Mesenchymal stem cell (in vitro differentiated cells and primary cell): ENCODE results near the gene BCO2.

Experiments used
- DNase-seq: peaks from one replicate; pipeline ENCODE4 v3.0.0-alpha.2; 2013
- H2AFZ ChIP-seq: one replicate; pipeline ENCODE4 v1.6.1; 2013; ENCODE audit warnings: low read depth, mild to moderate bottlenecking, control low read depth, inconsistent platforms, low read length, moderate library complexity
- H2AK5ac ChIP-seq: 2 replicates; pipeline ENCODE4 v1.6.1; 2013; ENCODE audit warnings: low read length, moderate library complexity, mild to moderate bottlenecking, inconsistent platforms; ENCODE audit not compliant: severe bottlenecking
- H2BK120ac ChIP-seq: one replicate; pipeline ENCODE4 v1.6.1; 2013; ENCODE audit warnings: low read depth, mild to moderate bottlenecking, inconsistent platforms, low read length, moderate library complexity
- H2BK12ac ChIP-seq, 2 experiments: one replicate each; pipeline ENCODE4 v1.6.1; 2013; ENCODE audit warnings: inconsistent platforms in 2 of 2, low read length in 2 of 2, mild to moderate bottlenecking in 2 of 2, moderate library complexity in 2 of 2, control low read depth in 1 of 2
- H2BK15ac ChIP-seq: one replicate; pipeline ENCODE4 v1.6.1; 2013; ENCODE audit warnings: mild to moderate bottlenecking, low read depth, inconsistent platforms; ENCODE audit not compliant: poor library complexity, severe bottlenecking
- H2BK5ac ChIP-seq: 2 replicates; pipeline ENCODE4 v1.6.1; 2013; ENCODE audit warnings: low read depth, mild to moderate bottlenecking, low read length, control low read depth, inconsistent platforms; ENCODE audit not compliant: poor library complexity, severe bottlenecking
- H3K14ac ChIP-seq, 2 experiments: one replicate each; pipeline ENCODE4 v1.6.1; 2013; ENCODE audit warnings: inconsistent platforms in 2 of 2, low read length in 2 of 2, control low read depth in 1 of 2, mild to moderate bottlenecking in 1 of 2, moderate library complexity in 1 of 2
- H3K18ac ChIP-seq, 2 experiments: one replicate each; pipeline ENCODE4 v1.6.1; 2013; ENCODE audit warnings: inconsistent platforms in 2 of 2, low read length in 2 of 2, control low read depth in 1 of 2, low read depth in 1 of 2, mild to moderate bottlenecking in 1 of 2
- H3K23ac ChIP-seq, 2 experiments: one replicate each; pipeline ENCODE4 v1.6.1; 2013; ENCODE audit warnings: inconsistent platforms in 2 of 2, low read length in 2 of 2, mild to moderate bottlenecking in 2 of 2, moderate library complexity in 2 of 2, control low read depth in 1 of 2
- H3K27ac ChIP-seq: 2 replicates; pipeline ENCODE4 v1.5.1; 2013; ENCODE audit warnings: mild to moderate bottlenecking, moderate library complexity, low read length, control low read depth, inconsistent platforms; ENCODE audit not compliant: poor library complexity, severe bottlenecking
- H3K27me3 ChIP-seq, 2 experiments: 2 replicates each; pipeline versions ENCODE4 v1.6.1 to v1.7.0; 2013; ENCODE audit warnings: low read length in 2 of 2, mild to moderate bottlenecking in 2 of 2, moderate library complexity in 2 of 2, control low read depth in 1 of 2, inconsistent platforms in 1 of 2; ENCODE audit not compliant: control insufficient read depth in 1 of 2, insufficient read depth in 1 of 2
- H3K36me3 ChIP-seq, 2 experiments: 2 replicates each; pipeline versions ENCODE4 v1.6.1 to v1.7.0; 2013; ENCODE audit warnings: low read length in 2 of 2, control low read depth in 1 of 2, inconsistent platforms in 1 of 2, low read depth in 1 of 2, mild to moderate bottlenecking in 1 of 2; ENCODE audit not compliant: insufficient read depth in 2 of 2, control insufficient read depth in 1 of 2
- H3K4ac ChIP-seq, 2 experiments: one replicate each; pipeline ENCODE4 v1.6.1; 2013; ENCODE audit warnings: inconsistent platforms in 2 of 2, low read length in 2 of 2, mild to moderate bottlenecking in 2 of 2, moderate library complexity in 2 of 2, control low read depth in 1 of 2, low read depth in 1 of 2
- H3K4me1 ChIP-seq: 2 replicates; pipeline ENCODE4 v1.6.1; 2013; ENCODE audit warnings: low read depth, low read length, control low read depth; ENCODE audit not compliant: control insufficient read depth, insufficient read depth
- H3K4me2 ChIP-seq: 2 replicates; pipeline ENCODE4 v1.6.1; 2013; ENCODE audit warnings: low read length, mild to moderate bottlenecking, inconsistent platforms; ENCODE audit not compliant: poor library complexity, severe bottlenecking
- H3K4me3 ChIP-seq, 2 experiments: 2 replicates each; pipeline versions ENCODE4 v1.5.1 to v1.7.0; 2013; ENCODE audit warnings: low read length in 2 of 2, mild to moderate bottlenecking in 2 of 2, control low read depth in 1 of 2, low read depth in 1 of 2; ENCODE audit not compliant: insufficient read depth in 1 of 2
- H3K79me1 ChIP-seq: replicated peaks from 2 replicates; pipeline ENCODE4 v1.6.1; 2013; ENCODE audit warnings: mild to moderate bottlenecking, control low read depth, low read length, inconsistent platforms; ENCODE audit not compliant: poor library complexity, severe bottlenecking
- H3K9ac ChIP-seq: 2 replicates; pipeline ENCODE4 v1.7.0; 2013; ENCODE audit warnings: mild to moderate bottlenecking, low read length, moderate library complexity
- H3K9me3 ChIP-seq: 2 replicates; pipeline ENCODE4 v1.7.0; 2013; ENCODE audit warnings: mild to moderate bottlenecking, low read length; ENCODE audit not compliant: control insufficient read depth
- H4K8ac ChIP-seq: one replicate; pipeline ENCODE4 v1.6.1; 2013; ENCODE audit warnings: inconsistent platforms, mild to moderate bottlenecking, low read length, moderate library complexity
- H4K91ac ChIP-seq: one replicate; pipeline ENCODE4 v1.6.1; 2013; ENCODE audit warnings: mild to moderate bottlenecking, low read length, inconsistent platforms
- WGBS: methylation state at CpG from one replicate; pipeline ENCODE4 v1.1.7; 2013; ENCODE audit warnings: mixed read lengths; 5-methylcytosine and 5-hydroxymethylcytosine counted together

Gene BCO2

GRCh38 chr11:112163875-112164685 is 11.2 kb upstream of the BCO2 start, which contains the start of gene IL18:
IL18 (minus strand) TSS chr11:112164094; CDS start chr11:112155053, 9,041 bp downstream.
- Histone ChIP-seq H3K18ac (peak within 1 kb of the TSS in 1 of 2 experiments; percentile 86), H4K91ac (no peak within 1 kb of the TSS), H3K27me3 (no peaks in the 10 kb centered on the region), H2BK120ac (no peak within 1 kb of the TSS), H3K9ac (no peak within 1 kb of the TSS), H3K23ac (no peak within 1 kb of the TSS), H3K79me1 (no peaks in the 10 kb centered on the region), H2AFZ (no peak within 1 kb of the TSS), H2BK15ac (no peak within 1 kb of the TSS), H3K4me3 (no peak within 1 kb of the TSS), H4K8ac (peak within 1 kb of the TSS; percentile 52), H2BK12ac (no peak within 1 kb of the TSS), H3K14ac (no peak within 1 kb of the TSS), H3K9me3 (no peaks in the 10 kb centered on the region), H2BK5ac (no peak within 1 kb of the TSS), H3K4me2 (no peak within 1 kb of the TSS), H3K4ac (no peak within 1 kb of the TSS), H3K27ac (no peak within 1 kb of the TSS), H3K36me3 (no peaks in the 10 kb centered on the region), H3K4me1 (peaks cover 3% of the 10 kb centered on the region), H2AK5ac (no peak within 1 kb of the TSS)
- 67% methylated on average over 8 of the region's 12 CpGs for WGBS
- peak; percentile 54 for DNase-seq

GRCh38 chr11:112165049-112165448 is 10.3 kb upstream of the BCO2 start:
- no peak overlapping the region for H2BK120ac ChIP-seq
- H2BK15ac ChIP-seq: no peak overlapping the region
- no peak overlapping the region for H3K4me3 ChIP-seq
- DNase-seq: no peak
- no peak overlapping the region for H3K27ac ChIP-seq
- no peak overlapping the region for H2AK5ac ChIP-seq
- no peak overlapping the region for H2BK12ac ChIP-seq
- H3K27me3 ChIP-seq: no peaks in the 10 kb centered on the region
- H3K9me3 ChIP-seq: no peaks in the 10 kb centered on the region
- no peak overlapping the region for H3K18ac ChIP-seq
- H3K23ac ChIP-seq: no peak overlapping the region
- WGBS: 52% methylated on average over 3 of the region's 3 CpGs
- H3K79me1 ChIP-seq: no peaks in the 10 kb centered on the region
- H3K36me3 ChIP-seq: no peaks in the 10 kb centered on the region
- H3K4me2 ChIP-seq: no peak overlapping the region
- no peak overlapping the region for H3K4ac ChIP-seq
- H3K4me1 ChIP-seq: peaks cover 2% of the 10 kb centered on the region
- H3K14ac ChIP-seq: no peak overlapping the region
- no peak overlapping the region for H4K91ac ChIP-seq
- H4K8ac ChIP-seq: no peak overlapping the region
- no peak overlapping the region for H2BK5ac ChIP-seq
- no peak overlapping the region for H3K9ac ChIP-seq
- no peak overlapping the region for H2AFZ ChIP-seq

- Histone ChIP-seq H3K4me1 (peaks cover 2% of the 10 kb centered on the region), H3K4me2 (no peak overlapping the region), H2AFZ (no peak overlapping the region), H3K4me3 (no peak overlapping the region), H3K14ac (no peak overlapping the region), H3K27ac (no peak overlapping the region), H2AK5ac (no peak overlapping the region), H3K23ac (no peak overlapping the region), H4K8ac (no peak overlapping the region), H2BK15ac (no peak overlapping the region), H2BK120ac (no peak overlapping the region), H3K18ac (peak overlapping the region in 1 of 2 experiments; percentile 24), H3K27me3 (no peaks in the 10 kb centered on the region), H3K36me3 (no peaks in the 10 kb centered on the region), H3K9me3 (no peaks in the 10 kb centered on the region), H3K79me1 (no peaks in the 10 kb centered on the region), H4K91ac (no peak overlapping the region), H3K9ac (peak overlapping the region; percentile 32), H2BK5ac (no peak overlapping the region), H2BK12ac (no peak overlapping the region), H3K4ac (no peak overlapping the region)
- no peak for DNase-seq
- 72% methylated on average over 8 of the region's 8 CpGs for WGBS
These were observed 8.8 kb upstream of the BCO2 start for GRCh38 chr11:112166562-112166961.

GRCh38 chr11:112167145-112167544 is 8.2 kb upstream of the BCO2 start, which contains the start of gene TEX12:
TEX12 (plus strand) TSS chr11:112167372; CDS start chr11:112169269, 1,897 bp downstream.
- no peaks in the 10 kb centered on the region for H3K79me1 ChIP-seq
- 93% methylated on average over 25 of the region's 25 CpGs for WGBS
- H4K8ac ChIP-seq: no peak within 1 kb of the TSS
- H3K4ac ChIP-seq: no peak within 1 kb of the TSS
- no peak within 1 kb of the TSS for H3K4me3 ChIP-seq
- no peak within 1 kb of the TSS for H3K4me2 ChIP-seq
- no peaks in the 10 kb centered on the region for H3K9me3 ChIP-seq
- H3K36me3 ChIP-seq: no peaks in the 10 kb centered on the region
- H3K23ac ChIP-seq: no peak within 1 kb of the TSS
- DNase-seq: no peak
- no peak within 1 kb of the TSS for H3K14ac ChIP-seq
- no peak within 1 kb of the TSS for H3K27ac ChIP-seq
- H3K9ac ChIP-seq: peak within 1 kb of the TSS; percentile 32
- H2AK5ac ChIP-seq: no peak within 1 kb of the TSS
- no peak within 1 kb of the TSS for H2BK5ac ChIP-seq
- H4K91ac ChIP-seq: no peak within 1 kb of the TSS
- peaks cover 2% of the 10 kb centered on the region for H3K4me1 ChIP-seq
- H2BK15ac ChIP-seq: no peak within 1 kb of the TSS
- H2AFZ ChIP-seq: no peak within 1 kb of the TSS
- peak within 1 kb of the TSS in 1 of 2 experiments; percentile 24 for H3K18ac ChIP-seq
- peak within 1 kb of the TSS in 1 of 2 experiments; percentile 47 for H2BK12ac ChIP-seq
- no peaks in the 10 kb centered on the region for H3K27me3 ChIP-seq
- no peak within 1 kb of the TSS for H2BK120ac ChIP-seq
